Measurements from ENCODE around the gene SLC45A1.

SLC45A1 gene

DNA sequence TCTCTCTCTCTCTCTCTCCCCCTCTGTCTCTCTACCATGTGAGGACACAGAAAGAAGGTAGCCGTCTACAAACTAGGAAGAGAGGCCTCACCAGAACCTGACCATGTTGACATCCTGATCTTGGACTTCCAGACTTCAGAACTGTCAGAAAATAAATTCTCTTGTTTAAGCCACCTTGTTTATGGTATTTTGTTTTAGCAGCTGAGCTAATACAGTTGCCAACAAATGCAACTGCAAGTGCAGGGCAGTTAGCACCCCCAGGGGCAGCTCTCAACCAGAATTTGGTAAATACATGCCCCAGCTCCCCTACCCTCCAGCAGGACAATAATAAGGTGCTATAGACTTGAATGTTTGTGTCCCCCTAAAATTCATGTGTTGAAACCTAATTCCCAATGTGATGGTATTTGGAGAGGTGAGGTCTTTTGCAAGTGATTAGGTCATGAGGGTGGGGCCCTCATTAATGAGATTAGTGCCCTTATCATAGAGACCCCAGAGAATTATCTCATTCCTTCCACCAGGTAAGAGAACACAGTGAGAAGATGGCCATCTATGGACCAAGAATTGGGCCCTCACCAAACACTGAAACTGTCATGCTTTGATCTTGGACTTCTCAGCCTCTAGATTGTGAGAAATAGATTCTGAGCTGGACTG lies 6.7 kb upstream of the SLC45A1 start:
- DNase-seq (ENCODE audit: low read depth): no peak

DNA sequence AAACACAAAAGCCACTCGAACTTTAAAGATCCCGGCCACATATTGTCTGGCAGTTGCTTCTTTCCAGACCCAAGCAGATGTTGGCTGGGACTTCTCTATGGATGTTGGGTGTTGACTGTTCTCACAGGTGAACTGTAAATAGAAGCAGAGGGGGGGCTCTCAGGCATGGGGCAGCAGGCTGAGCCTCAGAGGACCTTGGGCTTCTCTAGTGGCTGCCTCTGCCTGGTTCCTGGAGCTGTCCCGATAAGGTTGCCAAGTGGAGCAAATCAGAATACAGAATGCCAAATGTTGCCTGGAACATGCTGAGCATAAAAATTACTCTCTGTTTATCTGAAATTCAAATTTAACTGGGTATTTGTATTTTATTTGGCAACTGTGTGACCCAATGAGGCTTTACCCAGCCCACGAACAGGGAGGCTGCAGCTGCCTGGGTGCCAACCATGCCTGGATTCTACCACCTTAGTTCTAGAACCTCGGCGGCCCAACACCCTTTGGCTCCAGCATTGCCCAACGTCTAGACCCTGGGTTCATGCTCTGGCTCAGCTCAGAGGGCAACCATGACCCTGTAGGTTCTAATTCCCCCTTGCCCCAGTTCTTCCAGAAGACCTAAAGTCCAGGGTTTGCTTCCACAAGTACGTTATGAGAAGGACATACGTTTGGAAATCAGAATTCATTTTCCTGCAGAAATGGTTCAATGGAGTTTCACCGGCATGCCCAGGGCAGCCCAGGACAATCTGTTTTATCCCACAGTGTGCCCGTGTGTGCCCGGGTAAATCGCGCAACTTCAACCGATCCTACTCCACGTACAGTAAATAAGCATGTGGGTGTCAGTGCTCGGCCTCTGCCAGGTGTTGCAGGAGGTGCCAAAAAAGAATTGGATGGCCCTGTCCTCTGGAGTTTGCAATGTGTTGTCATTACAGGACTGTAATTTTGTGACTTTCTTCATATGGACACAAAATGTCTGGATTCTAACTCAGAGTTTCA lies 5.4 kb upstream of the SLC45A1 start:
- DNase-seq (ENCODE audit: low read depth): no peak

DNA sequence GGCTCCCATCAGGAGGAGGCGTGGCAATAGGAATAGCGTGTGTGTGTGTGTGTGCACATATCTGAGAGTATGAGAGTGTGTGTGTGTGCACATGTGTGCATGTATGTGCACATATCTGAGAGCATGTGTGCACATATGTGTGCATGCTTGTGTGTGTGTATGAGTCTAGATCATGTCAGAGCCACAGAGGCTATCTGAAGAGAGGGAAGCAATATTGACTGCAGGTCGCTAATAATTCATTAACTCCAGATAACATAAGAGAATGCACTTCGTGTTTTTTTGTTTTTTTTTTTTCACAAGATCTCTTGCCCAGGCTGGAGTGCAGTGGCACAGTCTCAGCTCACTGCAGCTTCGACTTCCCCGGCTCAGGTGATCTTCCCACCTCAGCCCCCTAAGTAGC lies 4.7 kb upstream of the SLC45A1 start:
- DNase-seq (ENCODE audit: low read depth): no peak

DNA sequence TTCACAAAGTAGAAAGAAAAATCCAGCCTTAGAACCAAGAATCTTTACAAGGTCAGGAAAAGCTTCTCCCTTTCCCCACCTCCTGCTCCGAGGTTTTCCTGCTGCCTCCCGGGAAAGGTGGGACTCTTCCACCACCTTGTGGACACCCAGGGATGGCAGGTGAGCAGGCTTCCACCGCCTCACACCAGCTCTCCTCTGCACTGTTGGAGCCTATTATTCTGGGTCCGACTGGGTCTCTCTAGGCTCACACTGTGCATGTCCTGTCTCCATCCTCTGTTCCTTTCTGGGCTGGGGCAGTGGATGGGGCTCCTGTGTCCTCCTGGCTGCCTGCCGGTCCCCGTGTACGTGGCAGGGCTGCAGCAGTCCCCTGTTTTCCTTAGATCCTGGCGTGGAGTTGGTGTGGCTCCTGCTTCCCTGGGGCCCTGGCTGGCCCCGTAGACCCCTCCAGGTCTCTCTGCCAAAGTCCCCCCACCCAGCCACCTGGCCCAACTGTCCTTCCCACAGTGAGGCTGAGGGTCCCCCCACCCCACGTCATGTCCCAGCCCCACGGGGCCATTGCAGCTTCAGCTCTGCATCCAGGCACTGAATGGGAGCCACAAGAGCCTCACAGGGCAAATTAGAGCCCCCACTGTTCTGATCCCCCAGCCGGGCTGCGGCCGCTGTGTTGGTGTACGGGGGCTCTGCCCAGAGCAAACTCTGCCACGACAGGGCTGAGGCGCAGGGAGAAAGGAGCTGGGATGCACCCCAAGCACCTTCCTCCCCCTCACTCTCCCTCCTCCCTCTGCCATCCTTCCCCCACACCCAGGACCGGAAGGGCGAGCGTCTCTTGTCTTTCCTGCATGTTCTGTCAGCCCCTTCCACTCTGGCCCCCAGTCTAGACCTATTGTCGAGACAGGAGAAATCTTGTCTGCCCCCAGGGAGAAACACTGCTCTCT lies 3.3 kb upstream of the SLC45A1 start:
- peak; percentile 39 for DNase-seq (ENCODE audit: low read depth)

DNA sequence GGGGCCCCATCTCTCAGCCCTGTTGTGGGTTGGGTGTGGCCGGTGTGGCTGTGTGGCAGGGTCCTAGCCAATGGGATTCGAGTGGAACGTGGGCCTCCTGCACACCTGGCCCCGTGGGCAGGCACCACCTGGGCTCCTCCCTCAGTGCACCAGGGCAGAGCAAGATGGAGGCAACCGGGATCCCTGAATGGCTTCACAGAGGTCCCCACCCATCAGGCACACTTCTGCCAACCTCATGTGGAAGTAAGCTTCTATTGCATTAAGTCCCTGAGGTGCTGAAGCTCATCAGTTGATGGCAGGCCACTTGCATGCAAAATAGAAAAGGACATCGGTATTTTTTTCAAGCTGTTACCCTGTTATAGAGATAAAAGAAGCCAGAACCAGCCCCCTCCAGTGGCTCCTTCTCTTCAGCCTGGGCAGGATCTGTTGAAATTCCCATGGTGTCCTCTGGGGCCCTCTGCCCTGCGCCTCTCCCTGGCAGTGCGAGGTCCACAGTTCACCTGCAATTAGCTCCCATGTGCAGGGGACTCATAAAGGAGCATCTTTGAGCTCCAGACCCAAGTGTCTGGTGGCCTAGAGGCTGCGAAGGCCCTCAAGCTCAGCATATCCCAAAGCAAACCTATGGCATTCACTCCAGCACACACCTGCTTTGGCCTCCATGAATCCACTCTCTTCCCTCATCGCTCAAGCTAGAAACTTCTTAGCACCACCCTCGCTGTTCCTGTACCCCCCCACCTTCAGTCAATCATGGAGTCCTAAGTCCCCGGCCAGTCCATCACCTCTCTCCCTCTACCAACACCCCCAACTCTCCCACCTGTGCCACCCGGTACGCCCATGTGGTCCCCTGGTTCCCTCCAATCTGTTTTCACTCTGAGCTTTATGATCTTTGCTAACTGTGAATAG lies 2.1 kb upstream of the SLC45A1 start:
- DNase-seq (ENCODE audit: low read depth): no peak

DNA sequence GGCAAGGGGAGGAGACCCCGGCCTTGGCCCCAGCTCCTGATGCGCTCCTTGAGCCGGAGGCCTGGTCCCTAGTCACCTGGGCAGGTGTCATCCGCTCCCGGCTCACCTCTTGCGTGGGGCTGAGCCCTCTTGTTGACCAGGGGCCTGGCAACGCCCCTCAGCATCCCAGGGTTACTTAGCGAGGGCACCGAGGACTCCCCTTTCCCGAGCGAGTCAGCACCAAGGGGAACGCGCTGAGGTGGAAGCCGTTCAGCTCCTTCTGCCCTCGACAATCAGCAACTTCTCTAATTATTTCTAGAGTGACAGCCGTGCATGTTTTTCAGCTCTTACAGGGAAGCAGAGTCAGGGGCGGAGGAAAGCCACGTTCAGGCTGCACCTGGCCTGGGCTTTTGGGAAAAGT lies 522 bp downstream of the SLC45A1 start:
- DNase-seq (ENCODE audit: low read depth): no peak

DNA sequence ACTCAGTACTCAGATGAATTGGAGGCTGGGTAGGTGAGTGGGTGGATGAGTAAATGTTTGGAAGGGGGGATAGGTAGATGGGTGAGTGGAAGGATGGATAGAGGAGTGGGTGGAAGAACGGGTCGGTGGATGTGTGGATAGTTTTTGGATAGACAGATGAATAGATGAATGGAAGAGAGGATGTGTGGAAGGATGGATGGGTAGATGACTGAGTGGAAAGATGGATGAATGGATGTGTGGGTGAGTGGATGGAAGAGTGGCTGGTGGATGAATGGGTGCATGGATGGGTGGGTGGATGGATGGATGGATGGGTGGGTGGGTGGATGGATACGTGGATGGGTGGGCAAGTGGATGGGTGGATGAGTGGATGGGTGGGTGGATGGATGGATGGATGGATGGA lies 3.7 kb downstream of the SLC45A1 start:
- DNase-seq (ENCODE audit: low read depth): no peak

DNA sequence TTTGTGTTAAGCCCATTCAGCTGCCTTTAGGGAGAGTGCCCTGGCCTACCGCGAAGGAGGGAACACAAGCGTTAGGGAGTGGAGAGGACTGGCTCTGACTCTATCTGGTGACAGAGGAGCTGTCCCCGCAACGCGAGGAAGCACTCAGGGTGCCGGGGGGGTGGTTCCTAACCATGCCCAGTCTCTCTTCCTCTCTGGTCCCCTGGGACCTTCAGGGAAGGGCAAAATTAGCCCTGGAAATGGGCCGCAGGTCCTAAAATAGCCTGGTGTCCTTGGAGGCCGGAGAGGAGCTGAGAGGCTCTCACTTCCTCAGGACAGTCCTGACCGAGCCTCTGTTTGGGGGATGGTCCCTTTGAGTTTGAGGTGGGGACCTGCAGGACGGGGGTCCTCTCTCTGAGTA lies 5.8 kb downstream of the SLC45A1 start:
- no peak for DNase-seq (ENCODE audit: low read depth)

DNA sequence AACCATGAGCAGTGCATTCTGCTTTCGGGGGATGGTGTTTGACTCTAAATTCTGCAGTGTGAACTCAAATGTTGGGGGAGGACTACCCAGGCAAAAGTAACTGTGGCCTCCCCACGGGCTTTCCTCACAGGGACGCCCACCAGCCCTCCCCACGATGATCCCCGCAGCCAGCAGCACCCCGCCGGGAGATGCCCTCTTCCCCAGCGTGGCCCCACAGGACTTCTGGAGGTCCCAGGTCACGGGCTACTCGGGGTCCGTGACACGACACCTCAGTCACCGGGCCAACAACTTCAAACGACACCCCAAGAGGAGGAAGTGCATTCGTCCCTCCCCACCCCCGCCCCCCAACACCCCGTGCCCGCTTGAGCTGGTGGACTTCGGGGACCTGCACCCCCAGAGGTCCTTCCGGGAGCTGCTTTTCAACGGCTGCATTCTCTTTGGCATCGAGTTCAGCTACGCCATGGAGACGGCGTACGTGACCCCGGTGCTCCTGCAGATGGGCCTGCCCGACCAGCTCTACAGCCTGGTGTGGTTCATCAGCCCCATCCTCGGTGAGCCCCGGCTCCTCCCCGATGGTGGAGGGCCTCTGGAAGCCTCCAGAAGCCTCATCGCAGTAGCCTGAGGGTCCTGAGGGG lies 6.4 kb downstream of the SLC45A1 start:
- no peak for DNase-seq (ENCODE audit: low read depth)

DNA sequence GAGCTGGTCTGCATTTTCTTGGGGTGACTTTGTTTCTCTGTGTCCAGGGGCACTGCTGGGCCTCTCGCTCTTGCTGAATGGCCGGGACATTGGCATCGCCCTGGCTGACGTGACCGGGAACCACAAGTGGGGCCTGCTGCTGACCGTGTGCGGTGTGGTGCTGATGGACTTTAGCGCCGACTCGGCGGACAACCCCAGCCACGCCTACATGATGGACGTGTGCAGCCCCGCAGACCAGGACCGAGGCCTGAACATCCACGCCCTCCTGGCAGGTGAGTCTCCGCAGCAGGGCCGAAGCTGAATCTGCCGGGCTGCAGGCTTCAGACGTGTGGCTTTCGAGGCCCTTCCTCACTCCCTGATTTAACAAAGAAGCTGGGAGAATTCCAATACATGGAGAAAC lies 7.9 kb downstream of the SLC45A1 start:
- DNase-seq (ENCODE audit: low read depth): no peak

DNA sequence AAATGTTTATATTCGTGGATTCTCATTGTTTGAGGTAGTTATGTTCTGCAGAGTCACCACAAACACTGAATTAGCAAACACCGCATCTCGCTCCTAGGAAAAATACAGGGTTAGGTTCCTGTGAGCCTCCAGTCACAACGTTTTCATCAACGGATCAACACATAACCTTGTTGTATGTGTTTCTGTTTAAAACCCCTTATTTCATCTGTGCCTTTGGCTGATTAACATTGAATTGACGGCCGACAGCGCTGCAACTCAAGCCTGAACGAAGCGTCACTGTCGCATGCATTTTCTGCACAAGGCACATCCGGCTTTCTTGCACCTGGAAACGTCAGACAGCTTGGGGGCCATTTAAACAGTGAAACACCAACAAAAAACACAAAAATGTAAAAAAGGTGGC lies 8.4 kb downstream of the SLC45A1 start:
- no peak for DNase-seq (ENCODE audit: low read depth)

DNA sequence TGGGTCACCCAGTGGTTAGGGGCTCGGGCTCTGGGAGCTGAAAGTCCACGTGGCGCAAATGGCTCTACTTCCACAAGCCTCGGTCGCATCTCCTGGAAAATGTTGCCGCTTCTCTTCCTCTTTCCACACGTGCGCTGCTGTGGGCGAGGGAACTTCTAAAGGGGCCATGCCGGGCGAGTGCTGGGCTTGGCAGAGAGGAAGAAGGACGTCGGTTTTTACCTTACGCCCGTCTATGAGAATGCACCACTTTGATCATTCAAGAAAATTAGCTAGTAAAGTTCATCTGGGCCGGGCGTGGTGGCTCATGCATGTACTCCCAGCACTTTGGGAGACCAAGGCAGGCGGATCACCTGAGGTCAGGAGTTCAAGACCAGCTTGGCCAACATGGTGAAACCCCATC lies 10.4 kb downstream of the SLC45A1 start:
- no peak for DNase-seq (ENCODE audit: low read depth)

DNA sequence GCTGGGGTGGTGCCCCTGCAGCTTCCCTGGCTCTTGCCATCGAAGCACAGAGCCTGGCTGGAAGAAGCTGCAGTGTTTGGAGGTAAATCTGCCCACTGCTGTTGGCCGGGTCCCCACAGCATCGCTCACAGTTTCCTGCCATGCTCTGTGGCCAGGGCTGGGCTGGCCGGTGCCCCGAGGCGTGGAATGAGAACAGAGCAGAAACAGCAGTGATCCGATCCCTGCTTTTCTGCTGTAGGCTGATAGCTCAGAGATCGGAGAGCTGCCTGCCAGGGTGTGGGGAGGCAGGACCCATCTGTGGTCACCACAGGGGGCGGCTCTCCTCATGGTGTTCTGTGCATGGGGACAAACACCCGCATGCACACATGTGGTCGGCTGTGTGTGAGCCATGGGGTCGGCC lies 11.5 kb downstream of the SLC45A1 start:
- DNase-seq (ENCODE audit: low read depth): no peak

DNA sequence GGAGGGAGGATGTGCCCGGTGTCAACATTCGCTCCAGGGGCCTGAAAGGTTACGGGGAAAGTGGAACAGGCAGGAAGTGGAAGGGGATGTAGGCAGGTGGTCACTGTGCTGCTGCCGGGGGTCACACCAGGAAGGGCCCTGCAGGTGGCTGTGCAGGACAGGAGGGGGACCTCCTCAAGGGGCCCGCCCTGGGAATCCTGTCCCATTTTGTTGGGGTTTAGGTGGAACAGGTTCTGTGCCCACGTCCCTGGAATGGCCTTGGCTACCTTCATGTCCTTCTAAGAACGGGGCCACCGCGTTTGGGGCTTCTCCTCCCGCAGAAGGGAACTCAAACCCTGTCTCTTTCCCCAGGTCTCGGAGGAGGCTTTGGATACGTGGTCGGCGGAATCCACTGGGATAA lies 11.9 kb downstream of the SLC45A1 start:
- DNase-seq (ENCODE audit: low read depth): no peak

DNA sequence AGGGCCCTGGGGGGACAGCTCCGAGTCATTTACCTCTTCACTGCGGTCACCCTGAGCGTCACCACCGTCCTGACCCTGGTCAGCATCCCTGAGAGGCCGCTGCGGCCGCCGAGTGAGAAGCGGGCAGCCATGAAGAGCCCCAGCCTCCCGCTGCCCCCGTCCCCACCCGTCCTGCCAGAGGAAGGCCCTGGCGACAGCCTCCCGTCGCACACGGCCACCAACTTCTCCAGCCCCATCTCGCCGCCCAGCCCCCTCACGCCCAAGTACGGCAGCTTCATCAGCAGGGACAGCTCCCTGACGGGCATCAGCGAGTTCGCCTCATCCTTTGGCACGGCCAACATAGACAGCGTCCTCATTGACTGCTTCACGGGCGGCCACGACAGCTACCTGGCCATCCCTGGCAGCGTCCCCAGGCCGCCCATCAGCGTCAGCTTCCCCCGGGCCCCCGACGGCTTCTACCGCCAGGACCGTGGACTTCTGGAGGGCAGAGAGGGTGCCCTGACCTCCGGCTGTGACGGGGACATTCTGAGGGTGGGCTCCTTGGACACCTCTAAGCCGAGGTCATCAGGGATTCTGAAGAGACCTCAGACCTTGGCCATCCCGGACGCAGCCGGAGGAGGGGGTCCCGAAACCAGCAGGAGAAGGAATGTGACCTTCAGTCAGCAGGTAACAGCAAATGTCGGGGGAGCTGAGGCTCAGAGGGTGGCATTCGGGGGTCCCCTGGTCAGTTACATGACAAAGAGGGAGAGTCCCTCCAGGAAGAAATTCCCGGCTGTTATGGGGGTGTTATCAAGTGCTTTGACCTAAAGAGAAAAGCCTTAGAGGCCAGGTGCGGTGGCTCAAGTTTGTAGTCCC lies 12.6 kb downstream of the SLC45A1 start:
- DNase-seq (ENCODE audit: low read depth): no peak

DNA sequence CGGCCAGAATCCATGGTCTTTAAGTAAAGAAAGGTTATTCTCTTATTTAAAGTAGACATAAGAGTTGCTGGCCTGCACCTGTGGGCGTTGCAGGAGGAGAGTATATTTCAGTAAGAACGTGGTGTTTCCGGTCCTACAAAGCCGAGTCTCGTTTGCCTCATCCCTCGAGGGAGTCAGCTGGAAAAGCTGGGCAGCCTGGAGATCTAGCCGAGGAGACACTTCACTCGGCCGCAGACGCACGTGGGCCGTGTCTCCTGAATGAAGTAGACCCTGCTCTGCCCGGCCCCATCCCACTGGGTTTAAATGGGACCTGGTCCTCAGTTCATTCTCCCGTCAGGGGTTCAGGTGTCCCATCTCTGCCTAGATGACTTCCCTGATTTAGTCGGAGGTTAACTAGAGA lies 14.9 kb downstream of the SLC45A1 start:
- no peak for DNase-seq (ENCODE audit: low read depth)

DNA sequence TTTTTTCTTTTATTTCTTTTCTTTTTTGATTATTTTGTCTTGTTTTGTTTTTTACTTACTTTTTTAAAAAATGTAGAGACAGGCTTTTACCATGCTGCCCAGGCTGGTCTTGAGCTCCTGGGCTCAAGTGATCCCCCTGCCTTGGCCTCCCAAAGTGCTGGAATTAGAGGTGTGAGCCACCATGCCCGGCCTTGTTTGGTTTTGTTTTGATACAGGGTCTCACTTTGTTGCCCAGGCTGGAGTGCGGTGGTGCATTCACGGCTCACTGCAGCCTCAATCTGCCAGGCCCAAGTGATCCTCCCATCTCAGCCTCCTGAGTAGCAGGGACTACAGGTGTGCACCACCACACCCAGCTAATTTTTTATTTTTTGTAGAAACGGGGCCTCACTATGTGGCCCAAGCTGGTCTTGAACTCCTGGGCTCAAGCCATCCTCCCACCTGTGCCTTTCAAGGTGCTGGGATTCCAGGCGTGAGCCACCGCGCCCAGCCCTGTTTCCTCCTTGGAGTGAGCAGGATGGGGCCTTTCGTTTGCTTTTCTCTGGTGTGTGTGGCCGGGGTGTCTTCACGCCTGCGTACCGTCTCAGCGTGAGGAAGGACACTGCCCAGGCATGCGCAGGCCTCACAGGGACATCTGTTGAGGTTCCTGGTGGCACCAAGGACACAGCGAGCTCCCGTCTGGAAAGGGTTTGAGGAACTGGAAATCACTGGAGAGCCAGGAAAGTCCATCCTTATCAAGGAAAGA lies 15.5 kb downstream of the SLC45A1 start:
- no peak for DNase-seq (ENCODE audit: low read depth)

DNA sequence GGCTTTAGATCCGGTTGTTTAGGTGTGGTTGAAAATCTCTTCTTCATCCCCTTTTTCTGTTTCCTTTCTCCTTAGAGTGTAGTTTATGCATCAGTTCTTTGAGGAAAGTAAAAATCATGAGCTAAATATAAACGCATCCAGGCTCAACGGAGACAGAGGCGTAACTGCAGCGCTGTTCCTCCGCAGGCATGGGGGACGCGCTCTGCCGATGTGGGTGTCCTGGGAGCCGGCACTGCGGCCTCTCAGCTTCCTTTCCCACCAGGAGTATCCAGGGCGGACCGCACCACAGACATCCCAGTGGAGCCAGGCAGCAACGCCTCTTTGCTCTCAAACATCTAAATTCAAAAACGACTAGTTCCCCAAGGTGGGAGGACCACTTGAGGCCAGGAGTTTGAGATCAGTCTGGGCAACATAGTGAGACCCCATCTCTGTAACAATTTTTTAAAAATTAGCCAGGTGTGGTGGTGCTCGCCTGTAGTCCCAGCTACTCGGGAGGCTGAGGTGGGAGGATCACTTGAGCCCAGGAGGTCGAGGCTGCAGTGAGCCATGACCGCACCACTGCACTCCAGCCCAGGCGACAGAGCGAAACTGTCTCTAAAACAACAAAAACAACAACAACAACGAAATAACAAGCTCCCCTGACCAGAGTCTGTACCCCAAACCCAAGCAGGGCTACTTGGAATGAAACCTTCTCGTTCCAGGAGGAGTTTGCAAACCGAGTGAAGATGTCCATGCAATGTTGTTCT lies 16.4 kb downstream of the SLC45A1 start:
- no peak for DNase-seq (ENCODE audit: low read depth)

Measured in activated T-cell treated with anti-CD3 and anti-CD28 coated beads for 1 hour (primary cell).